ENCODE data around the gene GSTO2.

The GSTO2 gene

GRCh38 chr10:104254493-104255310, 14.3 kb upstream of the GSTO2 start, which contains the start of gene GSTO1:
GSTO1 (plus strand) TSS chr10:104254892; CDS start chr10:104254929, 37 bp downstream.
- no peak for DNase-seq

- no peak for DNase-seq
Measured at GRCh38 chr10:104255311-104255981, 13.5 kb upstream of the GSTO2 start.

- no peak for DNase-seq
Measured at GRCh38 chr10:104256335-104256961, 12.5 kb upstream of the GSTO2 start.

GRCh38 chr10:104257235-104257634, 11.7 kb upstream of the GSTO2 start:
- DNase-seq = no peak

- DNase-seq = no peak
Measured at GRCh38 chr10:104258209-104258608, 10.8 kb upstream of the GSTO2 start.

GRCh38 chr10:104259456-104259855, 9.5 kb upstream of the GSTO2 start:
- DNase-seq = no peak

- no peak for DNase-seq
Measured at GRCh38 chr10:104259999-104260774, 8.8 kb upstream of the GSTO2 start.

- DNase-seq = no peak
Measured at GRCh38 chr10:104260775-104261115, 8.2 kb upstream of the GSTO2 start.

GRCh38 chr10:104262055-104262454, 6.9 kb upstream of the GSTO2 start:
- no peak for DNase-seq

GRCh38 chr10:104264783-104265182, 4.2 kb upstream of the GSTO2 start:
- DNase-seq = no peak

- no peak for DNase-seq
Measured at GRCh38 chr10:104267721-104268404, 1.1 kb upstream of the GSTO2 start.

- DNase-seq = no peak
Measured at GRCh38 chr10:104268405-104268712, 625 bp upstream of the GSTO2 start.

- DNase-seq = no peak
Measured at GRCh38 chr10:104273286-104273685, 4.3 kb downstream of the GSTO2 start.

- DNase-seq = no peak
Measured at GRCh38 chr10:104273899-104274575, 5.1 kb downstream of the GSTO2 start.

- DNase-seq = no peak
Measured at GRCh38 chr10:104274762-104275721, 6.1 kb downstream of the GSTO2 start.

GRCh38 chr10:104276192-104276591, 7.2 kb downstream of the GSTO2 start:
- DNase-seq = no peak

GRCh38 chr10:104277785-104278184, 8.8 kb downstream of the GSTO2 start:
- no peak for DNase-seq

GRCh38 chr10:104279550-104280259, 10.7 kb downstream of the GSTO2 start:
- DNase-seq = no peak

- no peak for DNase-seq
Measured at GRCh38 chr10:104281694-104282093, 12.7 kb downstream of the GSTO2 start.

GRCh38 chr10:104284846-104285245, 15.9 kb downstream of the GSTO2 start:
- DNase-seq = no peak
